Heart left ventricle (tissue), 13 donors: ENCODE data around the gene CSTPP1.

Experiments
- CTCF ChIP-seq, 12 donors: fragments of 200-600 bp; sonication (generic) in 4 of 12; IDR thresholded peaks; one replicate each; pipeline versions ENCODE4 v1.5.0 to v1.8.0; 2018 to 2022; ENCODE audit warnings: antibody characterized with exemption in 12 of 12, mild to moderate bottlenecking in 5 of 12
- POLR2A ChIP-seq, 2 donors: fragments of 450-650 bp; IDR thresholded peaks; one replicate each; pipeline ENCODE4 v1.6.1; 2017; ENCODE audit warnings: antibody characterized with exemption in 2 of 2, mild to moderate bottlenecking in 2 of 2, moderate library complexity in 2 of 2
- donor health status: ischemic (EF 13 %, LVEDD 7.1; RV severe dilation, severe dysfunction).
- donor health status: DM: no; HTN: yes; CAD: no.
- donor health status: DM: no; HTN: no; CAD: no.
- donor health status: ischemic (EF 25% LVEDD 6.9; RV normal size, moderate dysfunction).
- donor health status: ischemic (EF 25% LVEDD 5.7; RV mildly dilated, moderate dysfunction).
- donor health status: ischemic (EF 35%, LVEDD 5.7; RV mildly dilated, moderate dysfunction).
- donor health status: nonischemic (EF 11% LVEDD 7.7; RV severe dilation, severe dysfunction).
- donor health status: DM: yes; HTN: yes; CAD: no.
- donor health status: PGD.
- donor health status: ischemic (EF 29% LVEDD 5.4; RV normal size, mild dysfunction).
- donor health status: nonischemic (EF 23%, LVEDD 6.1; RV moderate dilation, normal function).

- TF ChIP-seq CTCF (IDR thresholded peaks at IDR 0.05): no peak
- no peak for TF ChIP-seq POLR2A (IDR thresholded peaks at IDR 0.05)
These were observed 169.0 kb downstream of the CSTPP1 start for GRCh38 chr11:47105541-47105940.
